ENCODE measurements around the gene TBL3. TPM values are rescaled to one million over a fixed set of nuclear protein-coding genes. Genes with fewer than 3 reads are reported as not detected.

The TBL3 gene
- total and polyA plus RNA-seq, 7 experiments from 2014 or later, result 17.2 to 89.8 (median 32.8) TPM

- Mint-ChIP-seq H3K9me3 (no peaks in the 10 kb centered on the region), H3K27me3 (no peaks in the 10 kb centered on the region), H3K27ac (peak overlapping the region in 2 of 9 donors; percentile 5 to 63), H3K36me3 (peaks cover 0 to 5% (median 0%) of the 10 kb centered on the region in 5 donors), H3K4me3 (peak overlapping the region; percentile 74 to 90 (median 87)), H3K4me1 (peaks cover 4 to 24% (median 11%) of the 10 kb centered on the region in 7 donors)
- POLR2A ChIA-PET, result interaction anchor here (1.0 to 5.0 kb wide), 3 partner anchors 12 to 159 kb away, joined by 3 to 52 read pairs (median 6); partner anchors contain the start of genes NUBP2, RPS2 and SPSB3
- CTCF ChIA-PET, result interaction anchor here (0.5 to 1.3 kb wide), 2 partner anchors 12 to 236 kb away, joined by 4 to 7 read pairs; no protein-coding TSS in a partner anchor
- peaks cover 6 to 7% of the 10 kb centered on the region in 2 donors for H3K4me1 ChIP-seq (ENCODE audit: control insufficient read depth in 2 of 2, insufficient read depth in 2 of 2, low read length in 2 of 2)
- H3K4me3 ChIP-seq (ENCODE audit: low read length), result no peak overlapping the region
- H3K27ac ChIP-seq (ENCODE audit: low read depth, low read length), result no peak overlapping the region
- DNase-seq (no peak), ATAC-seq (no peak)
- H3K9me3 ChIP-seq (ENCODE audit: control insufficient read depth in 2 of 3, low read length in 3 of 3), result no peaks in the 10 kb centered on the region
- no peaks in the 10 kb centered on the region for H3K27me3 ChIP-seq (ENCODE audit: control insufficient read depth in 2 of 2, insufficient read depth in 2 of 2, low read length in 2 of 2)
- intact Hi-C loops (cut with micrococcal nuclease), result loop anchor here (2.0 to 10.0 kb wide), 6 partner anchors 159 to 634 kb away; partner anchors contain the start of genes CRAMP1 (in 1 of the 2), IFT140 (in 1 of the 2), MAPK8IP3 (in 1 of the 2) and NUBP2 (in 1 of the 2)
- peaks cover 0 to 28% (median 4%) of the 10 kb centered on the region in 3 experiments for H3K36me3 ChIP-seq (ENCODE audit: control insufficient read depth in 2 of 3, insufficient read depth in 3 of 3, low read length in 3 of 3)
Observed at GRCh38 chr16:1941162-1942046, 30.4 kb upstream of the TBL3 start.

GRCh38 chr16:1942047-1942809 is 29.6 kb upstream of the TBL3 start:
- Histone ChIP-seq H3K27me3 (ENCODE audit: control insufficient read depth in 2 of 2, insufficient read depth in 2 of 2, low read length in 2 of 2) (no peaks in the 10 kb centered on the region), H3K4me1 (ENCODE audit: control insufficient read depth in 2 of 2, insufficient read depth in 2 of 2, low read length in 2 of 2) (peaks cover 6 to 7% of the 10 kb centered on the region in 2 donors), H3K9me3 (ENCODE audit: control insufficient read depth in 2 of 3, low read length in 3 of 3) (no peaks in the 10 kb centered on the region), H3K36me3 (ENCODE audit: control insufficient read depth in 2 of 3, insufficient read depth in 3 of 3, low read length in 3 of 3) (peaks cover 0 to 28% (median 4%) of the 10 kb centered on the region in 3 experiments), H3K27ac (ENCODE audit: low read depth, low read length) (peak overlapping the region; percentile 73), H3K4me3 (ENCODE audit: low read length) (peak overlapping the region; percentile 90)
- ATAC-seq (no peak), DNase-seq (no peak)
- POLR2A ChIA-PET, result interaction anchor here (1.0 to 5.0 kb wide), 5 partner anchors 12 to 160 kb away, joined by 3 to 52 read pairs (median 4); partner anchors contain the start of genes NUBP2, RPL3L, RPS2 and SPSB3
- no peaks in the 10 kb centered on the region for H3K27me3 Mint-ChIP-seq
- CTCF ChIA-PET, result interaction anchor here (0.6 to 1.3 kb wide), 3 partner anchors 12 to 14 kb away, joined by 3 to 4 read pairs (median 3); no protein-coding TSS in a partner anchor
- H3K4me1 Mint-ChIP-seq, result peaks cover 4 to 24% (median 11%) of the 10 kb centered on the region in 7 donors
- peak overlapping the region; percentile 74 to 90 (median 87) for H3K4me3 Mint-ChIP-seq
- intact Hi-C loops (cut with micrococcal nuclease), result loop anchor here (2.0 to 10.0 kb wide), 6 partner anchors 159 to 635 kb away; partner anchors contain the start of genes CRAMP1 (in 1 of the 2), IFT140 (in 1 of the 2), MAPK8IP3 (in 1 of the 2) and NUBP2 (in 1 of the 2)
- no peaks in the 10 kb centered on the region for H3K9me3 Mint-ChIP-seq
- peak overlapping the region in 2 of 9 donors; percentile 63 to 87 for H3K27ac Mint-ChIP-seq
- H3K36me3 Mint-ChIP-seq, result peaks cover 0 to 5% (median 0%) of the 10 kb centered on the region in 5 donors

GRCh38 chr16:1942810-1943726 is 28.8 kb upstream of the TBL3 start, which contains the start of gene MSRB1:
TSS of gene MSRB1 (minus strand) at chr16:1943199. CDS start at chr16:1943156, 43 bp downstream.
- Mint-ChIP-seq H3K27ac (peak within 1 kb of the TSS; percentile 41 to 90 (median 65)), H3K4me1 (peaks cover 4 to 24% (median 11%) of the 10 kb centered on the region in 7 donors), H3K9me3 (no peaks in the 10 kb centered on the region), H3K27me3 (no peaks in the 10 kb centered on the region), H3K36me3 (peaks cover 0 to 4% (median 0%) of the 10 kb centered on the region in 5 donors), H3K4me3 (peak within 1 kb of the TSS; percentile 74 to 90 (median 87))
- peak within 1 kb of the TSS; percentile 76 for H3K27ac ChIP-seq (ENCODE audit: low read depth, low read length)
- intact Hi-C loops (cut with micrococcal nuclease), result loop anchor here (1.0 to 10.0 kb wide), 12 partner anchors 14 to 636 kb away; partner anchors contain the start of genes NDUFB10 (in 2 of the 2), ATP6V0C (in 1 of the 2), CRAMP1 (in 1 of the 2) and IFT140 (in 1 of the 2)
- H3K4me1 ChIP-seq (ENCODE audit: control insufficient read depth in 2 of 2, insufficient read depth in 2 of 2, low read length in 2 of 2), result peaks cover 6 to 7% of the 10 kb centered on the region in 2 donors
- POLR2A ChIA-PET, result interaction anchor here (0.6 to 5.0 kb wide), 13 partner anchors 11 to 524 kb away, joined by 3 to 52 read pairs (median 4); partner anchors contain the start of genes NDUFB10, NUBP2, RPL3L and RPS2
- H3K4me3 ChIP-seq (ENCODE audit: low read length), result peak within 1 kb of the TSS; percentile 90
- no peaks in the 10 kb centered on the region for H3K9me3 ChIP-seq (ENCODE audit: control insufficient read depth in 2 of 3, low read length in 3 of 3)
- H3K36me3 ChIP-seq (ENCODE audit: control insufficient read depth in 2 of 3, insufficient read depth in 3 of 3, low read length in 3 of 3), result peaks cover 0 to 24% (median 4%) of the 10 kb centered on the region in 3 experiments
- CTCF ChIA-PET, result interaction anchor here (0.6 to 1.3 kb wide), 3 partner anchors 13 to 23 kb away, joined by 3 to 4 read pairs (median 3); partner anchors contain the start of gene RNF151
- no peaks in the 10 kb centered on the region for H3K27me3 ChIP-seq (ENCODE audit: control insufficient read depth in 2 of 2, insufficient read depth in 2 of 2, low read length in 2 of 2)
- ATAC-seq (peak; percentile 100), DNase-seq (peak; percentile 97 to 100 (median 98))

- peaks cover 4 to 24% (median 9%) of the 10 kb centered on the region in 7 donors for H3K4me1 Mint-ChIP-seq
- H3K4me3 ChIP-seq (ENCODE audit: low read length), result no peak overlapping the region
- ChIA-PET POLR2A (interaction anchor here (0.7 to 5.0 kb wide), 3 partner anchors 16 to 211 kb away, joined by 4 to 52 read pairs (median 7); partner anchors contain the start of genes RPS2 and TRAF7), CTCF (interaction anchor here (1.1 kb wide), 1 partner anchor 21 kb away, joined by 4 read pairs; the partner anchor contains the start of gene RNF151)
- peak overlapping the region; percentile 58 to 90 (median 78) for H3K4me3 Mint-ChIP-seq
- H3K27ac ChIP-seq (ENCODE audit: low read depth, low read length), result no peak overlapping the region
- peaks cover 0 to 9% (median 0%) of the 10 kb centered on the region in 3 experiments for H3K36me3 ChIP-seq (ENCODE audit: control insufficient read depth in 2 of 3, insufficient read depth in 3 of 3, low read length in 3 of 3)
- H3K27ac Mint-ChIP-seq, result peak overlapping the region in 3 of 9 donors; percentile 40 to 62 (median 41)
- no peaks in the 10 kb centered on the region for H3K27me3 Mint-ChIP-seq
- no peaks in the 10 kb centered on the region for H3K9me3 Mint-ChIP-seq
- intact Hi-C loops (cut with micrococcal nuclease), result loop anchor here in 1 of 2 donors (5.0 to 10.0 kb wide), 5 partner anchors 240 to 637 kb away; partner anchors contain the start of genes CRAMP1, IFT140, MAPK8IP3 and TELO2
- ATAC-seq (no peak), DNase-seq (no peak)
- no peaks in the 10 kb centered on the region for H3K27me3 ChIP-seq (ENCODE audit: control insufficient read depth in 2 of 2, insufficient read depth in 2 of 2, low read length in 2 of 2)
- H3K36me3 Mint-ChIP-seq, result no peaks in the 10 kb centered on the region
- H3K9me3 ChIP-seq (ENCODE audit: control insufficient read depth in 2 of 3, low read length in 3 of 3), result no peaks in the 10 kb centered on the region
- peaks cover 6 to 7% of the 10 kb centered on the region in 2 donors for H3K4me1 ChIP-seq (ENCODE audit: control insufficient read depth in 2 of 2, insufficient read depth in 2 of 2, low read length in 2 of 2)
Observed at GRCh38 chr16:1944612-1945199, 27.1 kb upstream of the TBL3 start.

Data from naive thymus-derived CD4-positive, alpha-beta T cell (primary cell).